IPS DF 4.7 (cell line): Measurements from ENCODE around the gene NEMP2.

Experiments used
- DNase-seq: peaks from one replicate; pipeline ENCODE4 v3.0.0-alpha.2; 2013; ENCODE audit warnings: low spot score; ENCODE audit errors: extremely low read depth

The NEMP2 gene

DNA sequence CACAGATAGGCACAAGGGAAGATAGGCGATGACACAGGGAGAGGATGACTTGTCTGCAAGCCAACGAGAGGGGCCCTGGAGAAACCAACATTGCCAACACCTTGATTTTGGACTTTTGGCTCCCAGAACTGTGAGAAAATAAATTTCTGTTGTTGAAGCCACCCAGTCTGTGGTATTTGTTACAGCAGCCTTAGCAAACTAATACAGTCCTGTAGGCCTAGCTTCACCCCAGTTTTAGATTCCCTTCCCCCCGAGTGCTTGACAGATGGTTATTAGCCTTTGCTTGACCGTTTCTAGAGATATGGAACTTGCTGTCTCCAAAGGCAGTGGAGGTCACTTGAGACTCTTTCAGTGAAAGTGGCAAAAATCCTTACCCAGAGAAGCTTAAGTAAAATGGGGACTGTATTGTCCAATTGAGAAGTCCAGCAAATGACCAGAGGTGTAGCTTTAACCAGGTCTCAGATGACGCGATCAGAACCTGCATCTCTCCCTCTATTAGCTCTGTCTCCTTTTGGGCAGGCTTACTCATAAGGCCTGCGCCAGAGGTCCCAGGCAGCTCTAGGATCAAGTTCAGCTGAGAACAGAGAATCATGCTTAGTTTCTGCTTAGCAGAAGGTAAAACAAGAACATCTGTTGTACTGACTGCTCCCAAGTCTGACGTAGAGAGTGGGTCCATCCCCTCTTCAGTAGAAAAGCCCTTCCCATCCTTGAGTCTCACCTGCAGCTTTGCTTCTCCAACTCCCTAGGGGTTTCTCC, 76.0 kb downstream of the NEMP2 start:
- DNase-seq: no peak

- no peak for DNase-seq
Observed at GRCh38 chr2:190457256-190457655, 77.3 kb downstream of the NEMP2 start.

GRCh38 chr2:190456833-190457232, 77.7 kb downstream of the NEMP2 start:
- DNase-seq: no peak

DNA sequence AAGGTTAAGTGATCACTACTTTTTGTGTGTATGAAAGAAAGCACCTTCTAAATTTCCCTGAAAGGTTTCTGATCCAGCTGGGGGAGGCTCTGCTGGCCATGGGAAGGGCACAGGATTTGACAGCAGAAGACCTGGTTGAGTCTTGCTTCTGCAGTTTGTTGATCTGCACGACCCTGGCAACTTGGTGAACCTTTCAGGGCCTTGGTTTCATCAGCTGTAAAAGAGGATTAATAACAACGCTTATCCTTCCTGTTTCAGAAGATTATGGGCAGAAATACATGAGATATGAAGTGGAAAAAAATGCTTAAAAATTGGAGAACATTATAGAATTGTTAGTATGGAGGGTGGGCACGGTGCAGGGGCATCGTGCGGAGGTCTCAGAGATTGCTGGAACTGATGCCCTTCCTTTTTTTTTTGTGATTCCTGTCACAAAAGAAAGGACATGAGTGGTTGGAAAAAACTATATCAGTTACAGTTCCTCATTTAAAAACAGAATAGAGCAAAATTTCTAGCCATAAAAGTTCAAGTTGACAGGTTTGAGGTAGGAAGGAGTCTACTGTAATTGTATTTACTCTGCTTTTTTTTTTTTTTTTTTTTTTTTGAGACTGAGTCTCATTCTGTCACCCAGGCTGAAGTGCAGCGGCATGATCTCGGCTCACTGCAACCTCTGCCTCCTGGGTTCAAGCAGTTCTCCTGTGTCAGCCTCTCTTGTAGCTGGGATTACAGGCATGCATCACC, 79.0 kb downstream of the NEMP2 start:
- no peak for DNase-seq

DNA sequence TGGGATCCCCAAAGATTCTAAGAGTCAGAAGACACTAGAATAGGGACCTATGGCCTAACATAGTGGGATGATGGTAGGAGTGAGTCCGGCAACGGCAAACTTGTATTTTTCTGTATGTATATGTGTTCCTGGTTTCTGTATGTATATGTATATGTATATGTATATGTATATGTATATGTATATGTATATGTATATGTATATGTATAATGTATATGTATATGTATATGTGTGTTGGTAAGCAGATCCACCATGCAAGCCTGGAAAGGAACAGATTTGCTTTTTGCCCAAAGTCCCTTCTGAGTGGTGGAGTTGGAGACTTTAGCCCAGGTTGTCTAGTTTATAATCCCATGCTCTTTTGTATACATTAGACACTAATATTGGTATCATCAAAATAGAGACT, 79.7 kb downstream of the NEMP2 start:
- DNase-seq: no peak
